Astrocyte (in vitro differentiated cells and primary cell): ENCODE data around the gene ZMYM1.

Source experiments
- EZH2 ChIP-seq: IDR thresholded peaks from 2 replicates; pipeline ENCODE4 v1.6.1; 2012; ENCODE audit warnings: mild to moderate bottlenecking, low read length, inconsistent platforms; ENCODE audit not compliant: insufficient read depth
- TF ChIP-seq, protein P1 (sequence below): IDR thresholded peaks from 2 replicates; pipeline ENCODE4 v1.5.1; 2011; ENCODE audit warnings: low read depth, mild to moderate bottlenecking, inconsistent platforms, low read length, moderate library complexity; ENCODE audit not compliant: insufficient read depth

DNA sequence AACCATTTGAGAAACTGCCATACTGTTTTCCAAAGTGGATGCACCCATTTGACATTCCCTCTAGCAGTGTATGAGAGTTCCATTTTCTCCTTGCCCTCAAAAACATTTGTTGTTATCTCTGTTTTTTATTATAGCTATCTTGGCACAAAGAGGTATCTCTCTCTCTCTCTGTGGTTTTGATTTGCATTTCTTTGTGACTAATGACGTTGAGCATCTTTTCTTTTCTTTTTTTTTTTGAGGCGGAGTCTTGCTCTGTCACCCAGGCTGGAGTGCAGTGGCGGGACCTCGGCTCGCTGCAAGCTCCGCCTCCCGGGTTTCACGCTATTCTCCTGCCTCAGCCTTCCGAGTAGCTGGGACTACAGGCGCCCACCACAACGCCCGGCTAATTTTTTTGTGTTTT lies 30.1 kb upstream of the ZMYM1 start:
- TF ChIP-seq, protein P1, sequence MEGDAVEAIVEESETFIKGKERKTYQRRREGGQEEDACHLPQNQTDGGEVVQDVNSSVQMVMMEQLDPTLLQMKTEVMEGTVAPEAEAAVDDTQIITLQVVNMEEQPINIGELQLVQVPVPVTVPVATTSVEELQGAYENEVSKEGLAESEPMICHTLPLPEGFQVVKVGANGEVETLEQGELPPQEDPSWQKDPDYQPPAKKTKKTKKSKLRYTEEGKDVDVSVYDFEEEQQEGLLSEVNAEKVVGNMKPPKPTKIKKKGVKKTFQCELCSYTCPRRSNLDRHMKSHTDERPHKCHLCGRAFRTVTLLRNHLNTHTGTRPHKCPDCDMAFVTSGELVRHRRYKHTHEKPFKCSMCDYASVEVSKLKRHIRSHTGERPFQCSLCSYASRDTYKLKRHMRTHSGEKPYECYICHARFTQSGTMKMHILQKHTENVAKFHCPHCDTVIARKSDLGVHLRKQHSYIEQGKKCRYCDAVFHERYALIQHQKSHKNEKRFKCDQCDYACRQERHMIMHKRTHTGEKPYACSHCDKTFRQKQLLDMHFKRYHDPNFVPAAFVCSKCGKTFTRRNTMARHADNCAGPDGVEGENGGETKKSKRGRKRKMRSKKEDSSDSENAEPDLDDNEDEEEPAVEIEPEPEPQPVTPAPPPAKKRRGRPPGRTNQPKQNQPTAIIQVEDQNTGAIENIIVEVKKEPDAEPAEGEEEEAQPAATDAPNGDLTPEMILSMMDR, result no peak
- no peak for TF ChIP-seq EZH2
